Measurements from ENCODE around the gene AACS.
"Not testable (repeated sequence)": the region's sequence is repeated elsewhere in the genome, so short reads cannot be mapped to it uniquely, and the experiment has no call there.

AACS gene

DNA sequence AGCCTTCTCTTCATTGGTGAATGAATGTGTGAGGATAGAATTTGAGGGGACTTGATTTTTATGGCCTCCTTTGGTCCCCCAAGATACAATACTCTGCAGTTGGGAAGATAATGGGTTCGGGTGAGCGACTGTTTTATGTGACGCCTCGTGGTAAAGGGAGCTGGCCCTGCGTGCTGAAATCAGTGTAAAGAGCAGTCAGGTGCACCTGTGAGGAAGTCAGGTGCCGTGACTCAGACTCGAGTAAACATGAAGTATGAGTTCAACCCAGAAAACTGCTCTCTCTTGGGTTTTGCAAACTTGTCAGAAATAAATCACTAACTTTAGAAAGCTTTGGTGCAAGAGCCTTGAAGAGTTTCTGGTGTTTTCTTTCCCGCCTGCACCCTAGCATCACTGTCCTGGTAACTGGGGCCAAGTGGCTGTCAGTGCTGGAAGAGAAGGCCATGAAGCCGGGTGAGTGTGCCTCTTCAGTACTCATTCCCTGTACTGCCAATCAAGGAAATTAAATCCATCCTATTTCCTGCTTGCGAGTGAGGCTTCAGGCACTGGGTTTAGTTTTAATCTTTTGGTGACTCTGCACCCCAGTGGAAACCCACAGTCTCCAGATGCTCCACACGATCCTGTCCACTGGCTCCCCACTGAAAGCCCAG is 59.2 kb downstream of the AACS start:
- no peak for DNase-seq (ENCODE audit: low read depth)

DNA sequence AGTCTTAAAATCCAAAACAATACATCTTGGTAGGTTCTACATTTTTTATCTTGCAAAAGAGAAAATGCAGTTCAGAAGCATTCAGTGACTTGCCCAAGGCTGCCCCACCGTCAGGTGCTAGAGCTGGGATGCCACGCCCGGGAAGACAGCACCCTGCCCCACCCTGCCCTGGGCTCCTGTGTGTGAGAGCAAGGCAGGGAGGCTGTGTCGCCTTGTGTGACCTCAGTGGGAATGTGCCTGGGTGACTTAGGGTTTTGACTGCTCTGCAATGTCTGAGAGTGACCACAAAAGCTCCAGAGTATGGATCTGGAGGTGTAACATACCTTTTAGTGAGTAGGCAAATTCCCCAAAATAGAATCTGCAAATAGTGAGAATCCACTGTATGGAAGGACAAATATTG is 60.0 kb downstream of the AACS start:
- no peak for DNase-seq (ENCODE audit: low read depth)

DNA sequence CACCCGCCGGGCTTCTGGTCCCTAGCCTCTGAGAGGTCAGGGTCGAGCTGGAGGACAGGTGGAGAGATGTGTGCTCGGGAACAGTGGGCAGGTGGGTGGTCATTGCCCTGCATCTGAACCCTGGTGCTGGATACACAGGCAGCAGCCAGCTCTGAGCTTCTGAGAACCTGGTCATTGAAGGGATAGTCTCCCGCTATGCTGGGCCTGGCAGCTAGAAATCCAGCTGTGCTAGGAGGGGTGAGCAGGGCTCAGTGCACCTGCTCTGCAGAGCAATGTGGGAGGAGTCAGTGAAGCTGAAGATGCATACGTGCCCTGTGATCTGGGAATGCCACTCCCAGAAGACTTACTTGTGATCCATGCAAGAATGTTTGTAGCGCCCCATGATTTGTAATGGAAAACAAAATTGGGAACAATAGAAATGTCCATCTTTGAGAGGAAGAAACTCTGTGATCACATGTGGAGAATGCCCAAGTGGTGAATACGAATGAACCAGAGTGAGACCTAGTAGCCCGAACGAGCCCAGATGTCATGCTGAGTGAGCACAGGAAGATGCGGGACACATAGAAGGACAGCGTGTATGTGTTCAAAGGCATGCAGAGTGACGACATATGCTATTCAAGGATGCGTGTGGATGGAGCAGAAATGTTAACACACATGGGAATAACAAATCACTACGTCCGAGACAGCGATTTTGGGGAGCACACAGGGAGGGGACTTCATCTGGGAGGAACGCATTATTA is 63.4 kb downstream of the AACS start:
- no peak for DNase-seq (ENCODE audit: low read depth)

DNA sequence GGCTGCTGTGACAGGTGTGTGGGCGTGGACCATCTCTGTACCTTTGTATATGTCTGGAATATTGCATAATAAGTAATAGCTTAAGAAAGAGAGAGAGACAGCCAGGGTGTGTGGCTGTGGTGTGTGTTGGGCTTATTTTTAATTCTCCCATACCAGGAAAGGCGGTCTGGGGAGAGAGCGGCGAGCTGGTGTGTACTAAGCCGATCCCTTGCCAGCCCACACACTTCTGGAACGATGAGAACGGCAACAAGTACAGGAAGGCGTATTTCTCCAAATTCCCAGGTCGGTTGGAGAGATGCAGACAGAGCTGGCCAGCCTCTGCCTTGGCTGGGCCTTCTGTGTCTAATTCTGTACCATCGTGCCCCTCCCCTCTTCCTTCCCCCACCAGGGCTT is 63.9 kb downstream of the AACS start:
- no peak for DNase-seq (ENCODE audit: low read depth)

DNA sequence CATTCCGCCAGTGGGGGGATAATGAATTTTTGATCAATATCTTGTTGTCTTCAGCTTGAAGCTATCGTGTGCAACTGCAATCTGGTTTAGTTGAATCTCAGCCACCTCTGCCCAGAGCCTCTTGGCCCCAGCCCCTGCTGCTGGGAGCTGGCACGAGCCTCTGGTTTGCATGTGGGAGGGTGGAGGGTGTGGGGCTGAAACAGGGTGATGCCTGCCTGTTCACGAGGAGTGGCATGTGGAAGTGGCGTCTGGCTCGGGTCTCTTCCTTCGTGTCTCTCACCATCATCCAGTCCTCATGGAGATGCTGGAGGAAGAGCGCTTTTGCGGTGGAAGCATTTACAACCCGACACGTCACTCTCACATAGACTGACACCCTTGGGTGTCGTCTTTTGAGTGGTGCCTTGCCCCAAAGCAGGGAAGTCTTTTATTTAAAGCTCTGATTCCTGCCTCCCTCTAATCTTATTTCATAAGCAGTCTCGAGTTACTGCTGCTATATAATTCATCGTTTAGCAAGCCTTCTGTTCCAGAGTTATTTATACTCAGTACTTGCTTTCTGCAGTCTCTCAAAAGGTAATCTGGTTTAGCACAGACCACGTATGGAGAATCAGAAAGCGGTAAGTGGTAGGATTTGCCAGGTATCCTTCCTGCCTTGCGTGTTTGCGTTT is 64.5 kb downstream of the AACS start:
- DNase-seq (ENCODE audit: low read depth), result no peak

DNA sequence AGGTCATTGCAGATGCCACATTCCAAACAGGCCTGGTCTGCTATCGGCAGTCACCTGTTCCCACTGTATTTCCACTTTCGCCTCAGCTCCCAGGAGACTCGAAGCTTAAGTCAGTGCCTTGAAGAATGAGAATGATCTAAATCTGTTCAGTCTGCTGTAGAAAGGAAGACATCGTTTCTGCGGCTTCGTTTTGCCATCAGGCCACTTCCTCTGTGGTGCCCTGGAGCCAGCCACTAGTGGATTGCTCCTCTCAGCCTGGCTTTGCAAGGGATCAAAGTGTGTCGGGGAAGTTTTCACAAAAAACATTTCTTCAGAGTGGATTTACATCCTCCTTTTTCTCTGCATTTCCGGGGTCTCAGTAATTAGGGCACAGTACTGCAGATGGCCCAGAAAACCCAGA is 66.7 kb downstream of the AACS start:
- DNase-seq (ENCODE audit: low read depth), result no peak

DNA sequence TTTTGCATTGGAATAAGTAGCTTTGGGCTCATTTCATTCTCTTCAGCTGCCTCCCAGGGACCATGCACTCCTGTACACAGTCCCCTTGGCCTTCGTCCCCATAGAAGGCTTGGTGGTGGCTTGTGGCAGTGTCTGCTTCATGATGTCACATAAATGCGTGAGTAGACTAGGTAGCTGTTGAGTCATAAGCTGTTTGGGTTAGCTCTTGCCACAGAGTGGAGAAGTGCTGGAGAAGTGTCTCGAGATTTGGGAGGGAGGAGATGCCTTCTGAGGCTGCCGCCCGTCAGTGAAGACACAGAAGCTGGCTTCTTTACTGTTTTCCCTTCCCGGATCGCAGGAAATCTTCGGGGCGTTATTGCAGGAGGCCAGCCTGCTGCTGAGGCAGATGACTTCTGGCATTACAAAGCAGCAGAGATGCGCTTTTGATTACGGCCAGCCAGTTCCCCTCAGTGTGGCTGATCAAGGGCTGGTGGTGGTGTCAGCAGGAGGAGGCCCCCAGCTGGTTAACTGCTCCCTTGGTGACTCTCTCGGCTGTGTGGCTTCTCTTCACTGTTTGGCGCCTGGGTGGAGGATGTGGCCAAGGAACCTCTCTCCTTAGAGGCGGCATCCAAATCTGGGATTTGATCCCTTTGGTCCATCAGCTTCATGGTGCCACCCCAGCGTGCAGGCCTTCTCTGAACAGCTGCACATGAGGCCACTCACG is 67.6 kb downstream of the AACS start:
- no peak for DNase-seq (ENCODE audit: low read depth)

DNA sequence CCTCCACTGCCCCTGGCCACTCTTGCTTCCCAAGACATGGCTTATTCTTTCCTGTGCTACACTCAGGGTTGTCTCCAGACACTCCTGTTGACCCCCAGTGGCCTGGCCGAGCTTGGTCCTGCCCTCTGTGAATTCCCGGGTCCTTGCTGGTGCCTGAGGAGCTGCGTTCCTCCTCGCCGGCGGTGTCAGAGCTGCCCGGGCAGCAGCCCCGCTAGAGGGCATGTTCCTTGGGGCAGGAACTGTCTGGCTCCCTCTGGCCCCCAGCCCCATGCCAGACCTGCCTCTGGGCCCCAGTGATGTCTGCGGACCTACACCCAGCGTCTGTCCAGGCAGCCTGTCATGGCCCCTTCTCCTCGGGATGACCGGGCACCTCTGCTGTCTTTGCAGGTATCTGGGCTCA is 68.4 kb downstream of the AACS start:
- DNase-seq (ENCODE audit: low read depth), result no peak

DNA sequence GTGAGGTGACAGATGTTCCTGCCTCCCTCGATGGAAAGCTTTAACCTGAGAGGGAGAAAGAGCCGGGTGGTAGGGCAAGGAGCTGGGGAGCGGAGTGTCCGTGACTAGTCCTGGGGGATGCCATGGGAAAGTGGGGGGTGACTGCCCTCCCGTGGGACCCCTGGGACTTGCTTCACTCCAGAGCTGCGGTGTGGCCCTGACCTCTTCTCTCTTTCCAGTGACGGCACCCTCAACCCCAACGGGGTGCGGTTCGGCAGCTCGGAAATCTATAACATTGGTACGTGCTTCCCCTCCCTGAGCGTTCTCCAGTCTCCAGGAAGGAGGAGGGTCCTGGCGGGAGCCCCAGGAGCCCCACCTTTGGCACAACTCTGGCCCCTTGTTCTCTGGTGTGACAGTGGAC is 69.3 kb downstream of the AACS start:
- no peak for DNase-seq (ENCODE audit: low read depth)

DNA sequence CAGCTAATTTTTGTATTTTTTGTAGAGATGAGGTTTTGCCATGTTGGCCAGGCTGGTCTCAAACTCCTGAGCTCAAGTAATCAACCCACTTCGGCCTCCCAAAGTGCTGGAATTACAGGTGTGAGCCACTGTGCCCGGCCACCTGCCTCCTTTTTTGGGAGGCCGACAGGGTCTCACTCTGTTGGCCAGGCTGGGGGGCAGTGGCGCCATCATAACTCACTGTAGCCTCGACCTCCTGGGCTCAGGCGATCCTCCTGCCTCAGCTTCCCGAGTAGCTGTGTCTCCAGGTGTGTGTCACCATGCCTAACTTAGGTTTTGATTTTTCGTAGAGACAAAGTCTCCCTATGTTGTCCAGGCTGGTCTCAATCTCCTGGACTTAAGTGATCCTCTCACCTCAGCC is 70.7 kb downstream of the AACS start:
- no peak for DNase-seq (ENCODE audit: low read depth)

DNA sequence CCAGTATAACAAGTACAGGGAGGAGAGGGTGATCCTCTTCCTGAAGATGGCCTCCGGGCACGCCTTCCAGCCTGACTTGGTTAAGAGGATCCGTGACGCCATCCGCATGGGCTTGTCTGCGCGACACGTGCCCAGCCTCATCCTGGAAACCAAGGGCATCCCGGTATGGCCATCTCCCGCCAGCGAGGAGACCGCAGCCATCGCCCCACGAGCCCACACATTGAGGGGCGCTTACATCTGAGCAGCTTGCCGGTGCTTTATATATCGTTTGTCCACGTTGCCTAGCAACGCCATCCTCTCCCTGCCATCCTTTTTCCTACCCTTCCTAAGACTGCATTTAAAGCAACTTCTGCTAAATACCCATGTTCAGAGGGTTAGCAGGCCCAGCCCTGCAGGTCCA is 71.5 kb downstream of the AACS start:
- DNase-seq (ENCODE audit: low read depth), result no peak

DNA sequence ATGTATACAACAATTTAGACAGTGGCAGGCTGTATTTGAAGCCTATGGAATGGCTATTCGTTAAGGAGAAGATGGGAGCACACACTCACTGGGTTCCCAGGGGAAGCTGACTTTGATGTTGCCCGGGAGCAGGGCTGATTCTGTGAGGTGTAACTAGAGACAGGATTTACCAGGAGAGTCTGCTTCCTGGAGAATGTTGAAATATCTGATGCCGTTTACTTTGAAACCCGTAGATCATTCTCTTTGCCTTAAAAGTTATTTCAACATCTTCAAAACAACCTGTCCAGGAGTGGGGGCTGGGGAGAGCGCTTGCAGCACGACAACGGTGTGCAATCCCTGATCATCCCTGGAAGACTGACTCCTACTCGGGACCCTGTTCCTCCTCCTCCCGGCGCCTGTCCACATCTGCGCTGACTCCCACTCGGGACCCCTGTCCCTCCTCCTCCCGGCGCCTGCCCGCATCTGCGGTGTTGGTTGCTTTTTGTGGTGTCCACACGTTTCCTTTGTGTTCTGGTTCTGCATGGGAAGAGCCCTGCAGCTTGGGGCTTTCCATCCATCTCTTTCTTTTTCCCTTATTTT is 72.6 kb downstream of the AACS start:
- DNase-seq (ENCODE audit: low read depth), result no peak

DNA sequence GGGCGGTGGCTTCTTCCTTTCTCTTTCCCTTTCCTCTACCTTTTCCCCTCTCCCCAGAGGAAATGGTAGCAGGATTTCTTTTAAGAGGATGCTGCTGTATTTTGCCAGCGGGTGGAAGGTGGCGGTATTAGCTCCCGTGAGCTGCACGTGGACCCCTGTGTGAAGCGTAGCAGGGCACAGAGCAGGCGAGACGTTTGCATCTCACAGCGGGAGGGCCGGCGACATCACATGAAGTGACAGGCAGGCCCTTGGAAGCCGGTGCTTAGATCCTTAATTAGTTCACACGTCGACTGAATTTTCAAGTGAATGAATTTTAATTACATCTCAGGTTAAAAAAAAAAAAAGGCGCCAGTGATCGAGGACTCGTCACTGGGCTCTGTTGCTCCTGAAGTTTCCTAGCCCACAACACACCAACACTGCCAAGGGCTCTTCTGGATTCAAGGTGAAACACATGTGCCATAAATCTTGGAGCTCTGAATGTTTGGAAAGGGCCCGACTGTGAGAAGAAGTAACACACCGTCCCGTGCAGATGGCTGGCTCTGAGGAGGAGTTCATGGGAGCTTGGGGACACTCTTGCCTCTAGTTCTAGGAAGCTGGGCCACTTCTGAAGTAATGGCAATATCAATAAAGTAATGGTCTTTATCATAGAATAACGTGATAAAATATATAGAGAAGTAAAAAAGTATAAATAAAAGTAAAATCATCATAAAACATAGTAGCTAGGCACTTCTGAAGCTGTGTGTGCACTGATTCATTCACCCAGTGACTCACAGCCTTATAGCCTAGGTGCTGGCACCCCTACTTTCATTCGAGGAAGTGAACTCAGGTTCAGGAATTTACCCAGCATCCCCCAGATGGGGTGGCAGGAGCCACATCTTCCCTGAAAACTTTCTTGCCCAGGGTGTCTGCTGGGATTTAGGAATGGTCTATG is 75.3 kb downstream of the AACS start:
- no peak for DNase-seq (ENCODE audit: low read depth)

DNA sequence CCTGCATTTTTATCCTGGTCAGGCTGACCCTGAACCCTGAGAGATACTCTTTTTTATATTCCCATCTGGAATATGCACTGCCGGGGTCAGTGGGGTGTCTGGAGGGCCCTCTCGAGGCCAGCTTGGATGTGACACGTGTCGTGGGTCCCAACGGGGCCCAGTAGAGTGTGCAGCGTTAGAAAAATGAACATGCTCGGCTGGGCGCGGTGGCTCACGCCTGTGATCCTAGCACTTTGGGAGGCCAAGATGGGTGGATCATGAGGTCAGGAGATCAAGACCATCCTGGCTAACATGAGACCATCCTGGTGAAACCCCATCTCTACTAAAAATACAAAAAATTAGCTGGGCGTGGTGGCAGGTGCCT is 76.0 kb downstream of the AACS start:
- DNase-seq (ENCODE audit: low read depth), result not testable (repeated sequence)

DNA sequence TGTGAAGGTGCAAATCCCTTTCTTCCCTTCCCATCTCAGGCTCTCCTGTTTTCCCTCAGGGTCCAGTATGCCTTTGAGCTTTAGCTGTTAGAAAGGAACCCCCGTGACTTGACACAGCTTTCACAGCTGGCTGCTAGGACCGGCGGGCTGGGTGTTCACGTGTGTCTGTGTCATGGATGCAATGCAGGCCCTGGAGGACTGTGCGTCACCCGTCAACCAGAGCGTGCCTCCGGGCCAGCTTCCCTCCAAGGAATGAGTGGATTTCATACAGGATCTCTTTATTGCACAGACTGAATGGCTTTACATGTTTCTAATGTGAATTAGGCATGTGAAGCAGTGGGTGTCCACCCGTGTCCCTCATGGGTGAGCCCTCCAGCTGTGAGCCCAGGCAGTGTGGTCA is 77.4 kb downstream of the AACS start:
- DNase-seq (ENCODE audit: low read depth), result no peak

DNA sequence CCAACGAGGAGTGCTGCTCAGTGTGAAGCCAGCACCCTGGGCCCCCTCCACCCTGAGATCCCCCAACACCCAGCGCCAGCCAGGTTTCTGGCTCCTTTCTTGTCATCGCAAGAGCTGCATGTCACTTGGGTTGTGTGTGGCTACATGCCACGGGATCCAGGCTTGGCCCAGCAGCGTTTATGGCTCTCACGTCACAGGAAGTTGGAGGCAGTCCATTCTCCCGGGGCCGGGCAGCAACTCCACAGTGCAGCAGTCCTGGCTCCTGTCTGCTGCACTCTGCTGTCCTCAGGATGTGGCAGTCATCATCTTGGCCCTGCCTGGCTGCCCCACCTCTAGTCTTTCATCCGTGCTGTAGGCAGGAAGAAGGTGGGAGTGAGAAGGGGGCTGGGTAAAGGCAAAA is 78.3 kb downstream of the AACS start:
- DNase-seq (ENCODE audit: low read depth), result no peak

DNA sequence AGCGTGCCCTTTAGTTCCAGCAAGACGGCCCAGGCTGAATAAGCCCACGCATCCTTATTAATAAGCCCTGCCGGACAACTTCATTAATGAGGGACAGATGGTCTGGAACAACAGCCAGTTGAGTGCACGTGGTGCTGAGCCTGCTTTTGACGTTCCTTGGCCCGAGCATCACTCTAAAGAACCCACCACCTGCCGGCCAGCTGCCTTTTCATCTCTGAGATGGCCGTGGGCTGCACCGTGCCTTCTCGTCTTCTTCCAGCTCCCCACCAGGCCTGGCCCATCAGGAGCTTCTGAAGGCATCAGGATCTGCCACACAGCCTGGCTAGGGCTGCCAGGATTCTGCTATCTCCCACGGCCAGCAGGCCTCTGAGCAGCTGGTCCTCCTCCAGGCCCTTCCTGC is 80.0 kb downstream of the AACS start:
- no peak for DNase-seq (ENCODE audit: low read depth)

DNA sequence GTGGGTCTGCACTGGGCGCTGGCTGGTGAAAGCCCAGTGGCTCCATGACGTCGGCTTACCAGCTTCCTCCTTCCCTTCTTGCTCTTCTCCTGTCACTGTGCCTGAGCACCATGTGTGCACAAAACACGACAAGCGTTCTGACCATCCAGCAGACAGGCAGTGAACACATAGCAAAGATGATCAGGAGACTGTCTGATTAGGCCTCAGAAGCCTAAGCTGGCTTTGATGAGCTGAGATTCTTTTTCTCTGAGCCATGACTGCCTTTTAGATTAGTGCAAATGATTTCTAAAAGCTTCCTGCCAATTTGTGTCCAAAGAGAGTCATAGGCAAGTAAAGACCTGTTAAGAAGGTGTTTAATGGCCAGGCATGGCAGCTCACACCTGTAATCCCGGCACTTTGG is 83.1 kb downstream of the AACS start:
- DNase-seq (ENCODE audit: low read depth), result no peak

DNA sequence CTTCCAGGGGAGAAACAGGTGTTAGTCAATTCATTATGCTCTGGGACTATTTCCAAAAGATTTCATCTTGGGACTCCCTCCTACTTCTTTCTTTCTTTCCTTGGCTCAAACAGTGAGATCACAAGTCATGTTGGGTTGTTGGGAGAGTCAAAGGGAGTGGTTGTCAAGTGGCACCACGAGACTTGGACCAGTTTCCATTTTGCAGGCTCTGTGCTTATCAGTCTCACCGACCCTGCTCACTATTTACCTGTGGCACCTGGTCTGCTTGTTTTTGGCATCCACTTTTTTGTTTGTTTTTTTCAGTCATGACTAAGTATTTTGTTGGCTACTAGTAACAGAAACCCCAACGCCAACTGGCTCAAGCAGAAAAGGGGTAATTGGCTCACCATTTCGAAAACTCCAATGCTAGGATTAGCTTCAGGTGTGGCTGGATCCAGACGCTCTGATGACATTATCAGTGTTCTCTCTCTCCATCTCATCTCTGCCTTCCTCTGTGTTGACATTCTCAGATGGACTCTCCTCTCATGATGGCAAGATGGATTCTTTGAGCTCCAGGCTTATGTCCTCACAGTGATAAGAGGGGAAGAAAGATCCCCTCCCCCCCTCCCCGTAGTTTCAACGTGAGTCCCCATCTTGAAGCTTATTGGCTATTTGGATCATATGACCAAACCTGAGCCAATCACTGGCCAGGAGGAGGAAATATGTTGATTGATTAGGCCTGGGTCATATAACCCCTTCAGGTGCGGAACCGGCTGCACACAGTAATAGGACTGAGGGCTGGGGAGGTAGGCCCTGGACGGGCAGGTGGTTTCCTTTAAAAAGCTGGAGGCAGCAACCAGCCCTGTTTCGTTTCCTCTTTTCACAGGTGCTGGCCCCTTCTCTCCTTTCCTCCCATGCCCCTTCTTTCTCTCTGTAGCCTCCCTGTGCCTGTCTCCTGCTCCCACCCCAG is 84.2 kb downstream of the AACS start:
- no peak for DNase-seq (ENCODE audit: low read depth)

DNA sequence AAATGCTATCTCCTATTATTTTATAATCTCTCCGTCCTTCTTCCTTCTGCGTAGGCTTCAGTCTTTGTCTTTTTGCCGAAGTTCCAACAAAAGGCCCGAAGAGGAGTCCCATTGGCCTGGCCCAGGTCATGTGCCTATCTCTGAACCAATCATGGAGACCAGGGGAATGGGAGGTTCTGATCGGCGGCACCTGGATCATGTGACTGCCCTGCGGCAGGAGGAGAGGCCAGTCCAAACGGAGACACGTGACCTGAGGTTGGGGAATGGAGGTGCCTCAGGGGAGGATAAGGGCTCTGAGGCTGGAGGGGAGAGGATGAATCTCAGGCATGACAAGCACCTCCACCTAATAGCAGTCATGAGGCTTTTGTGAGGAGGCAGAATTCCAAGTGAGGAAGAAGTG is 86.0 kb downstream of the AACS start:
- DNase-seq (ENCODE audit: low read depth), result no peak
